Measurements from ENCODE around the gene RBM4B.
"Not testable (repeated sequence)": the region's sequence is repeated elsewhere in the genome, so short reads cannot be mapped to it uniquely, and the experiment has no call there.

The RBM4B gene

GRCh38 chr11:66651016-66651415 lies 26.7 kb downstream of the RBM4B start:
- no peaks in the 10 kb centered on the region for H3K9me3 ChIP-seq (ENCODE audit: control insufficient read depth, low read length)
- H3K4me3 ChIP-seq (ENCODE audit: low read length), result no peak overlapping the region
- H3K27me3 ChIP-seq (replicated peaks; ENCODE audit: control insufficient read depth, insufficient read depth, low read length), result no peaks in the 10 kb centered on the region
- H3K36me3 ChIP-seq (ENCODE audit: control insufficient read depth, insufficient read depth, low read length, severe bottlenecking), result peaks cover 35% of the 10 kb centered on the region
- H3K4me1 ChIP-seq (ENCODE audit: control insufficient read depth, insufficient read depth, low read length), result peaks cover 1% of the 10 kb centered on the region
- DNase-seq (ENCODE audit: low read depth), result no peak
- H3K9ac ChIP-seq (ENCODE audit: low read length), result no peak overlapping the region

GRCh38 chr11:66649903-66650302 lies 27.8 kb downstream of the RBM4B start:
- Histone ChIP-seq H3K36me3 (ENCODE audit: control insufficient read depth, insufficient read depth, low read length, severe bottlenecking) (peaks cover 46% of the 10 kb centered on the region), H3K9ac (ENCODE audit: low read length) (no peak overlapping the region), H3K4me1 (ENCODE audit: control insufficient read depth, insufficient read depth, low read length) (peaks cover 12% of the 10 kb centered on the region), H3K27me3 (replicated peaks; ENCODE audit: control insufficient read depth, insufficient read depth, low read length) (no peaks in the 10 kb centered on the region), H3K4me3 (ENCODE audit: low read length) (no peak overlapping the region), H3K9me3 (ENCODE audit: control insufficient read depth, low read length) (no peaks in the 10 kb centered on the region)
- DNase-seq (ENCODE audit: low read depth), result no peak

- no peak for DNase-seq (ENCODE audit: low read depth)
- Histone ChIP-seq H3K9me3 (ENCODE audit: control insufficient read depth, low read length) (no peaks in the 10 kb centered on the region), H3K27me3 (replicated peaks; ENCODE audit: control insufficient read depth, insufficient read depth, low read length) (no peaks in the 10 kb centered on the region), H3K4me1 (ENCODE audit: control insufficient read depth, insufficient read depth, low read length) (peaks cover 43% of the 10 kb centered on the region), H3K36me3 (ENCODE audit: control insufficient read depth, insufficient read depth, low read length, severe bottlenecking) (peaks cover 76% of the 10 kb centered on the region), H3K9ac (ENCODE audit: low read length) (no peak overlapping the region), H3K4me3 (ENCODE audit: low read length) (no peak overlapping the region)
Observed at GRCh38 chr11:66646828-66647227, 30.9 kb downstream of the RBM4B start.

- Histone ChIP-seq H3K27me3 (replicated peaks; ENCODE audit: control insufficient read depth, insufficient read depth, low read length) (no peaks in the 10 kb centered on the region), H3K36me3 (ENCODE audit: control insufficient read depth, insufficient read depth, low read length, severe bottlenecking) (peaks cover 85% of the 10 kb centered on the region), H3K9ac (ENCODE audit: low read length) (no peak overlapping the region), H3K4me3 (ENCODE audit: low read length) (peak overlapping the region; percentile 94), H3K9me3 (ENCODE audit: control insufficient read depth, low read length) (no peaks in the 10 kb centered on the region), H3K4me1 (ENCODE audit: control insufficient read depth, insufficient read depth, low read length) (peaks cover 68% of the 10 kb centered on the region)
- DNase-seq (ENCODE audit: low read depth), result no peak
Observed at GRCh38 chr11:66643745-66644437, 33.8 kb downstream of the RBM4B start.

GRCh38 chr11:66641834-66642233 lies 35.9 kb downstream of the RBM4B start:
- no peaks in the 10 kb centered on the region for H3K9me3 ChIP-seq (ENCODE audit: control insufficient read depth, low read length)
- DNase-seq (ENCODE audit: low read depth), result peak; percentile 19
- peak overlapping the region; percentile 94 for H3K4me3 ChIP-seq (ENCODE audit: low read length)
- H3K36me3 ChIP-seq (ENCODE audit: control insufficient read depth, insufficient read depth, low read length, severe bottlenecking), result peaks cover 70% of the 10 kb centered on the region
- no peaks in the 10 kb centered on the region for H3K27me3 ChIP-seq (replicated peaks; ENCODE audit: control insufficient read depth, insufficient read depth, low read length)
- peaks cover 77% of the 10 kb centered on the region for H3K4me1 ChIP-seq (ENCODE audit: control insufficient read depth, insufficient read depth, low read length)
- H3K9ac ChIP-seq (ENCODE audit: low read length), result peak overlapping the region; percentile 27

GRCh38 chr11:66639814-66640340 lies 37.8 kb downstream of the RBM4B start:
- H3K4me3 ChIP-seq (ENCODE audit: low read length), result peak overlapping the region; percentile 94
- peaks cover 55% of the 10 kb centered on the region for H3K36me3 ChIP-seq (ENCODE audit: control insufficient read depth, insufficient read depth, low read length, severe bottlenecking)
- DNase-seq (ENCODE audit: low read depth); H3K27me3 ChIP-seq (replicated peaks; ENCODE audit: control insufficient read depth, insufficient read depth, low read length); H3K9me3 ChIP-seq (ENCODE audit: control insufficient read depth, low read length): not testable (repeated sequence)
- H3K4me1 ChIP-seq (ENCODE audit: control insufficient read depth, insufficient read depth, low read length), result peaks cover 64% of the 10 kb centered on the region
- peak overlapping the region; percentile 95 for H3K9ac ChIP-seq (ENCODE audit: low read length)

- peak overlapping the region; percentile 94 for H3K4me3 ChIP-seq (ENCODE audit: low read length)
- H3K27me3 ChIP-seq (replicated peaks; ENCODE audit: control insufficient read depth, insufficient read depth, low read length), result no peaks in the 10 kb centered on the region
- H3K9me3 ChIP-seq (ENCODE audit: control insufficient read depth, low read length), result no peaks in the 10 kb centered on the region
- peak overlapping the region; percentile 95 for H3K9ac ChIP-seq (ENCODE audit: low read length)
- DNase-seq (ENCODE audit: low read depth), result peak; percentile 72
- H3K4me1 ChIP-seq (ENCODE audit: control insufficient read depth, insufficient read depth, low read length), result peaks cover 58% of the 10 kb centered on the region
- H3K36me3 ChIP-seq (ENCODE audit: control insufficient read depth, insufficient read depth, low read length, severe bottlenecking), result peaks cover 54% of the 10 kb centered on the region
Observed at GRCh38 chr11:66639066-66639813, 38.4 kb downstream of the RBM4B start.

- no peaks in the 10 kb centered on the region for H3K9me3 ChIP-seq (ENCODE audit: control insufficient read depth, low read length)
- H3K4me1 ChIP-seq (ENCODE audit: control insufficient read depth, insufficient read depth, low read length), result peaks cover 50% of the 10 kb centered on the region
- DNase-seq (ENCODE audit: low read depth), result peak; percentile 100
- H3K9ac ChIP-seq (ENCODE audit: low read length), result peak within 1 kb of the TSS; percentile 95
- H3K4me3 ChIP-seq (ENCODE audit: low read length), result peak within 1 kb of the TSS; percentile 94
- no peaks in the 10 kb centered on the region for H3K27me3 ChIP-seq (replicated peaks; ENCODE audit: control insufficient read depth, insufficient read depth, low read length)
- peaks cover 50% of the 10 kb centered on the region for H3K36me3 ChIP-seq (ENCODE audit: control insufficient read depth, insufficient read depth, low read length, severe bottlenecking)
Observed at GRCh38 chr11:66638177-66639065, 39.3 kb downstream of the RBM4B start, which contains the start of gene RBM4. TSS of gene RBM4 (plus strand) at chr11:66638703. CDS start at chr11:66639712, 1,009 bp downstream.

- DNase-seq (ENCODE audit: low read depth), result no peak
- Histone ChIP-seq H3K36me3 (ENCODE audit: control insufficient read depth, insufficient read depth, low read length, severe bottlenecking) (peaks cover 46% of the 10 kb centered on the region), H3K9ac (ENCODE audit: low read length) (peak overlapping the region; percentile 81), H3K4me1 (ENCODE audit: control insufficient read depth, insufficient read depth, low read length) (peaks cover 42% of the 10 kb centered on the region), H3K4me3 (ENCODE audit: low read length) (peak overlapping the region; percentile 94), H3K9me3 (ENCODE audit: control insufficient read depth, low read length) (no peaks in the 10 kb centered on the region), H3K27me3 (replicated peaks; ENCODE audit: control insufficient read depth, insufficient read depth, low read length) (no peaks in the 10 kb centered on the region)
Observed at GRCh38 chr11:66637557-66638176, 40.0 kb downstream of the RBM4B start.

GRCh38 chr11:66636411-66636810 lies 41.3 kb downstream of the RBM4B start:
- Histone ChIP-seq H3K36me3 (ENCODE audit: control insufficient read depth, insufficient read depth, low read length, severe bottlenecking) (peaks cover 36% of the 10 kb centered on the region), H3K9ac (ENCODE audit: low read length) (no peak overlapping the region), H3K4me3 (ENCODE audit: low read length) (no peak overlapping the region), H3K27me3 (replicated peaks; ENCODE audit: control insufficient read depth, insufficient read depth, low read length) (no peaks in the 10 kb centered on the region), H3K9me3 (ENCODE audit: control insufficient read depth, low read length) (no peaks in the 10 kb centered on the region), H3K4me1 (ENCODE audit: control insufficient read depth, insufficient read depth, low read length) (peaks cover 30% of the 10 kb centered on the region)
- DNase-seq (ENCODE audit: low read depth), result no peak

All from adipocyte (in vitro differentiated cells).